ENCODE results near the gene SUB1.

Gene SUB1

DNA sequence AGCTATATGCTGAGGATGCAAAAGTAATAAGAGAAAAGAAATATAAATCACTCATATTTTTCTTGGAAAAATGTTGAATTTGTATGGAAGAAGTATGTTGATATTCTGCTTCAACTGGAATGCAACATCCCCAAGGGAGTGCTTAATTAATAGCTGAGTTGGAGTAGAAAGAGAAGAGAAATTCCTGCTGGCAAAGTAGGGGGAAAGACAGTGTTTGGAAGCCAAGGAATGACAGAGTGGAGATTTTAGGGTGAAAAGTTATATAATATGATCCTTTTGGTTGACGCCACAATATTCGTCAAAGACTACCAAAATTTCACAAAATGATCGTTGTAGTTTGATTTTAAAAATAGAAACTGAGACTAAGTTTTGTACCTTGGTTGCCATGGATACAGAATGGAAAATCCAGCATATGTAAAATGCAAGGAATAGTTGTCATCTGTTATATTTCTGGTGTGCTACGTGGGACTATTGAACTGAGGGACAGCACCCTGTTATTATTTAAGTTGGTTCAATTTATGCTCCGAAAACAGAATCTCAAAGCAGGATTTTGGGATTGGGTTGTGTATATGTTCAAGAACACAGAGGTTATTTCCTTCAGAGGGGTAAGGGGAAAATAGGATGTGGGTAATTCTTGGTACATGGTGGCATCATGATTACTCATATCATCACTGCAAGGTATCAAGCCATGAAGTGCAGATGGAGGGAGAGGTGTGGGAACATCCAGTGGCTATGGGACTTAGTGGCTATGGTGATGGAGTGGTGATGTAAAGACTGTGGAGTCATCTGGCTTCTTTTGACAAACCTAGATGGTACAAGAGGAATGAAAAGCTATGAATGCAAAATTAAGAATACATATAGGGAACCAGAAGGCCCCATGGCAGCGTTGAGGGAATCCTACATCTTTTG is 61.0 kb downstream of the SUB1 start:
- DNase-seq, result no peak

DNA sequence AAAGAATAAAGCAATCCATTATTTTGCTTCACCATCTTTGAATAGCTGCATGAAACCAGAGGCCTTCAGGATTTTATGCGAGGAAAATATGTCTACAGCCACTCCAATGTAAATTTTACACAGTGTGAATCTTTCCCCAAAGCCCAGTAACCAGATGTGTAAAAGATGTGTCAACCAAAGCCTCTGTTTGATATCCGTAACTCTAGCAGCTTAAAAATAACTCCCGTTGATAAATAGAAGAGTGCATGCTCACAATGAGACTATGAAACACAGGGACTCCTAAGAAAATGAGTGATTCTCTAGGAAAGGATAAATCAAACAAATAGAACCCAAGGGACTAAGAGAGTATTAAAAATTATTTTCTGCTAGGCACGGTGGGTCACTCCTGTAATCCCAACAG is 65.7 kb downstream of the SUB1 start:
- no peak for DNase-seq

DNA sequence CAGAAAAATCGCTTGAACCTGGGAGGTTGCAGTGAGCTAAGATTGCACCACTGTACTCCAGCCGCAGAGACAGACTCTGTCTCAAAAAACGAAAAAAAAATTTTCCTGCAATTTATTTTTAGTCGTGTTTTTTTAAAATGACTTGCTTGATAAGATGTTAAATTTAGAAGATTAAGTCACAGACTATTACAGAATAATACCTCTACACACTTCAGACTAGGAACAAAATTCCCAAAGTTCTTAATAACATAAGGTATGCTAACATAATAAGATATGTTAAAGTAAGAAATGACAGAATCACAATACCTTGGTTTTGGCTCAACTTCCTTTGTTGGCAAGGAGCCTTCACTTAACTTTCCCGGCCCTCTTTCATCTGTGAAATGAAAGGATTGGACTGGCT is 66.3 kb downstream of the SUB1 start:
- no peak for DNase-seq

All from CD4-positive, alpha-beta T cell treated with Interferon alpha-2 for 1 hour (primary cell).